Hematopoietic multipotent progenitor cell treated with erythropoietin and hydrocortisone succinate and interleukin-3 and kit ligand, for 8 days (in vitro differentiated cells): ENCODE data around the gene KCNJ12.
"Not testable (repeated sequence)": the region's sequence is repeated elsewhere in the genome, so short reads cannot be mapped to it uniquely, and the experiment has no call there.

Experiments used
- DNase-seq: peaks from one replicate; pipeline ENCODE4 v3.0.0-alpha.2; 2015

The KCNJ12 gene

GRCh38 chr17:21409971-21410370 is 33.8 kb downstream of the KCNJ12 start:
- not testable (repeated sequence) for DNase-seq

- DNase-seq, result not testable (repeated sequence)
These were observed 34.2 kb downstream of the KCNJ12 start for GRCh38 chr17:21410371-21410770.

GRCh38 chr17:21410906-21411678 is 34.9 kb downstream of the KCNJ12 start:
- DNase-seq, result not testable (repeated sequence)

GRCh38 chr17:21411679-21412205 is 35.6 kb downstream of the KCNJ12 start:
- DNase-seq, result not testable (repeated sequence)

- DNase-seq, result not testable (repeated sequence)
These were observed 36.1 kb downstream of the KCNJ12 start for GRCh38 chr17:21412207-21412681.

- not testable (repeated sequence) for DNase-seq
These were observed 37.6 kb downstream of the KCNJ12 start for GRCh38 chr17:21413570-21414279.

- not testable (repeated sequence) for DNase-seq
These were observed 38.5 kb downstream of the KCNJ12 start for GRCh38 chr17:21414616-21415015.

GRCh38 chr17:21415166-21415990 is 39.2 kb downstream of the KCNJ12 start:
- DNase-seq, result not testable (repeated sequence)

GRCh38 chr17:21416471-21416981 is 40.4 kb downstream of the KCNJ12 start:
- DNase-seq, result not testable (repeated sequence)

GRCh38 chr17:21417349-21417748 is 41.2 kb downstream of the KCNJ12 start:
- not testable (repeated sequence) for DNase-seq

GRCh38 chr17:21417921-21418320 is 41.8 kb downstream of the KCNJ12 start:
- no peak for DNase-seq

GRCh38 chr17:21418446-21419298 is 42.5 kb downstream of the KCNJ12 start:
- no peak for DNase-seq

GRCh38 chr17:21419299-21420239 is 43.4 kb downstream of the KCNJ12 start:
- DNase-seq, result no peak

GRCh38 chr17:21420503-21421090 is 44.4 kb downstream of the KCNJ12 start:
- not testable (repeated sequence) for DNase-seq

- DNase-seq, result not testable (repeated sequence)
These were observed 45.5 kb downstream of the KCNJ12 start for GRCh38 chr17:21421421-21422310.

GRCh38 chr17:21422311-21423189 is 46.4 kb downstream of the KCNJ12 start:
- not testable (repeated sequence) for DNase-seq

GRCh38 chr17:21423190-21423493 is 47.0 kb downstream of the KCNJ12 start:
- DNase-seq, result not testable (repeated sequence)

- not testable (repeated sequence) for DNase-seq
These were observed 48.5 kb downstream of the KCNJ12 start for GRCh38 chr17:21424697-21425096.
